Activated T-helper 17 cell treated with anti-CD3 and anti-CD28 coated beads, Interleukin-2, amount 50 U/mL, for 72 hours (primary cell): Measurements from ENCODE around the gene GHRHR. TPM values are rescaled to one million over a fixed set of nuclear protein-coding genes. Genes with fewer than 3 reads are reported as not detected.

Source experiments
- ATAC-seq: fragments of 150-1000 bp; cut with Tn5 transposase; replicated peaks from 2 replicates; pipeline ENCODE4 v1.10.0; 2021; ENCODE audit warnings: mild to moderate bottlenecking, moderate library complexity
- H3K27ac Mint-ChIP-seq: one replicate; pipeline ENCODE4 v1.8.0; 2022; ENCODE audit warnings: mixed read lengths
- H3K27me3 Mint-ChIP-seq: one replicate; pipeline ENCODE4 v1.8.0; 2022; ENCODE audit warnings: mixed read lengths
- H3K36me3 Mint-ChIP-seq: one replicate; pipeline ENCODE4 v1.8.0; 2022; ENCODE audit warnings: low read depth, mild to moderate bottlenecking, mixed read lengths
- H3K4me1 Mint-ChIP-seq: one replicate; pipeline ENCODE4 v1.8.0; 2022; ENCODE audit warnings: mixed read lengths
- H3K4me3 Mint-ChIP-seq: one replicate; pipeline ENCODE4 v1.8.0; 2022; ENCODE audit warnings: mild to moderate bottlenecking, mixed read lengths
- H3K9me3 Mint-ChIP-seq: one replicate; pipeline ENCODE4 v1.8.0; 2022; ENCODE audit warnings: mixed read lengths
- total RNA-seq, 2 donors: library from RNA; stranded (reverse); gene quantifications; one replicate each; pipeline ENCODE4 v1.2.3, GENCODE V29; 2022

GHRHR gene
- total RNA-seq, 2 donors from 2014 or later: not detected

GRCh38 chr7:30923774-30924413 is 39.9 kb upstream of the GHRHR start:
- no peak for ATAC-seq

GRCh38 chr7:30924624-30925023 is 39.1 kb upstream of the GHRHR start:
- Mint-ChIP-seq H3K4me3 (no peak overlapping the region), H3K36me3 (no peaks in the 10 kb centered on the region), H3K27ac (no peak overlapping the region), H3K4me1 (no peaks in the 10 kb centered on the region), H3K27me3 (no peaks in the 10 kb centered on the region), H3K9me3 (no peaks in the 10 kb centered on the region)
- ATAC-seq: no peak

More at GRCh38 chr7:30923774-30924413, 39.9 kb upstream of the GHRHR start:
- H3K9me3 Mint-ChIP-seq: no peaks in the 10 kb centered on the region
- H3K4me3 Mint-ChIP-seq: no peak overlapping the region
- no peak overlapping the region for H3K27ac Mint-ChIP-seq
- no peaks in the 10 kb centered on the region for H3K36me3 Mint-ChIP-seq
- H3K27me3 Mint-ChIP-seq: no peaks in the 10 kb centered on the region
- no peaks in the 10 kb centered on the region for H3K4me1 Mint-ChIP-seq

DNA sequence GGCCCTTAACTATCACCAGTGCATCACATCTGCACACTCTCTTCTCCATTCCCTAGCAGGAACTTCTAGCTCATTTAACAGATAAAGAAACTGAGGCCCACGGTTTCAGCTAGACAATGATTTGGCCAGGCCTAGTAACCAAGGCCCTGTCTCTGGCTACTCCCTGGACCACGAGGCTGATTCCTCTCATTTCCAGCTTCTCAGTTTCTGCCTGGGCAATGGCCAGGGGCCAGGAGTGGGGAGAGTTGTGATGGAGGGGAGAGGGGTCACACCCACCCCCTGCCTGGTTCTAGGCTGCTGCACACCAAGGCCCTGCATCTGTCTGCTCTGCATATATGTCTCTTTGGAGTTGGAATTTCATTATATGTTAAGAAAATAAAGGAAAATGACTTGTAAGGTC is 38.6 kb upstream of the GHRHR start:
- Mint-ChIP-seq H3K4me3 (no peak overlapping the region), H3K4me1 (no peaks in the 10 kb centered on the region), H3K27ac (no peak overlapping the region), H3K36me3 (no peaks in the 10 kb centered on the region), H3K27me3 (no peaks in the 10 kb centered on the region), H3K9me3 (no peaks in the 10 kb centered on the region)
- ATAC-seq: no peak

- no peak overlapping the region for H3K4me3 Mint-ChIP-seq
- no peak overlapping the region for H3K27ac Mint-ChIP-seq
- ATAC-seq: no peak
- H3K9me3 Mint-ChIP-seq: no peaks in the 10 kb centered on the region
- H3K4me1 Mint-ChIP-seq: no peaks in the 10 kb centered on the region
- H3K27me3 Mint-ChIP-seq: no peaks in the 10 kb centered on the region
- H3K36me3 Mint-ChIP-seq: no peaks in the 10 kb centered on the region
Observed at GRCh38 chr7:30925913-30926312, 37.8 kb upstream of the GHRHR start.

DNA sequence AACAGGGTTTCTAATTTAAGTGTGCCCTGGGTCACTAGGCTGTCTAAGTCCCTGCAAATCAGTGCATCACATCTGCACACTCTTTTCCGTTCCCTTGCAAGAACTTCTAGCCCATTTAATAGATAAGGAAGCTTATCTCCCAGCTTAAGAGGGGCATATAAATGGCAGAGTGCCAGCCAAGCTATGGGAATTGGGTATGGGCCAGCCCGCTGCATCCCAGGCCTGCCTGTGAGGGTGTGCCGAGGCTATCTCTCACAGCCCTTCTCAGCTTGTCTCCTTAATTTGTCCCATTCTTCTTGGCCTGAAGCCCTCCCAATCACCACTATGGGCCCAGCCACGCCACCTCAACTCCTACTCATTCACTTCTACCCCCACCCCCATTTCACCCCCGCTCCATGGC is 37.4 kb upstream of the GHRHR start:
- ATAC-seq: no peak
- Mint-ChIP-seq H3K27ac (no peak overlapping the region), H3K4me3 (no peak overlapping the region), H3K4me1 (no peaks in the 10 kb centered on the region), H3K36me3 (no peaks in the 10 kb centered on the region), H3K27me3 (no peaks in the 10 kb centered on the region), H3K9me3 (no peaks in the 10 kb centered on the region)

DNA sequence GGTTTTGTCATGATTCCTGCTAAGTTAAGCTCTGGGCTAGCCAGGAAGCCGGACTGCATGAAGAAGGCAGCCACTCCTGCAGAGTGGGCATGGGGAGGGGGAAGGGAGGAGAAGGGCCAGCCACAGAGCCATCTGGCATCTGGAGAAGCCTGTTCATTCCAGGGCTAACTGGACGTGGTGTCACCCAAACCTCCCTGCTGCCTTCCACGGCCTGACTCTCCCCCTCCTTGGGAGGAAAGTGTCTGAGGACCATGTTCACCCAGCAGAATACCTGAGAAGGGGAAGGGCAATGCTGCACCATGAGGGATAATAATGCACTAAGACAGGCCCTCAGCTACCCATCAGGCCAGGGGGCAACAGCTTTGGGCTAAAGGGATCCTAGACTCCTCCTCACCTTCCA is 36.7 kb upstream of the GHRHR start:
- ATAC-seq: no peak
- Mint-ChIP-seq H3K4me1 (no peaks in the 10 kb centered on the region), H3K27me3 (no peaks in the 10 kb centered on the region), H3K9me3 (no peaks in the 10 kb centered on the region), H3K36me3 (no peaks in the 10 kb centered on the region), H3K4me3 (no peak overlapping the region), H3K27ac (no peak overlapping the region)

DNA sequence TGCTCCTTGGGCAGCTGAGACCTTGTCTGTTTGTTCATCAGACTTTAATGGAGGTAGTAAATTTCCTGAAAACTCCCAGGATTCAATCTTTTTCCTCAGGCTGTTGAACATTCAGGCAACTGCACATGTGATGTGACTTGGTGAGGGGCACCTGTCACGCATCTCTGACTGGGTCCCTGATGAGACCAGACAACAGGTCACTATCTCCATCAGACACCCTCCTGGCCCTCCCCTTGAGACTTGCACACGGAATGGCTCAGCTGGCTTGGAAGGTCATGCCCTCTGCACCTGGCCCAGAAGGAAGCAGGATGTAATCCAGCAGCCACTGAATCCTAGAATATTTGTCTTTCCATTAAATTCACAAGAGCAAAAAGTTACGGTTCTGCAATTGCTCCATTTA is 36.2 kb upstream of the GHRHR start:
- Mint-ChIP-seq H3K27me3 (no peaks in the 10 kb centered on the region), H3K4me3 (no peak overlapping the region), H3K27ac (no peak overlapping the region), H3K4me1 (no peaks in the 10 kb centered on the region), H3K9me3 (no peaks in the 10 kb centered on the region), H3K36me3 (no peaks in the 10 kb centered on the region)
- ATAC-seq: no peak

- no peaks in the 10 kb centered on the region for H3K4me1 Mint-ChIP-seq
- H3K27ac Mint-ChIP-seq: no peak overlapping the region
- no peak overlapping the region for H3K4me3 Mint-ChIP-seq
- H3K27me3 Mint-ChIP-seq: no peaks in the 10 kb centered on the region
- H3K9me3 Mint-ChIP-seq: no peaks in the 10 kb centered on the region
- H3K36me3 Mint-ChIP-seq: no peaks in the 10 kb centered on the region
- ATAC-seq: no peak
Observed at GRCh38 chr7:30928254-30928872, 35.4 kb upstream of the GHRHR start.

GRCh38 chr7:30929686-30930085 is 34.1 kb upstream of the GHRHR start:
- no peaks in the 10 kb centered on the region for H3K4me1 Mint-ChIP-seq
- no peaks in the 10 kb centered on the region for H3K36me3 Mint-ChIP-seq
- H3K27ac Mint-ChIP-seq: no peak overlapping the region
- ATAC-seq: no peak
- H3K9me3 Mint-ChIP-seq: no peaks in the 10 kb centered on the region
- no peak overlapping the region for H3K4me3 Mint-ChIP-seq
- no peaks in the 10 kb centered on the region for H3K27me3 Mint-ChIP-seq

- H3K4me3 Mint-ChIP-seq: no peak overlapping the region
- no peak overlapping the region for H3K27ac Mint-ChIP-seq
- no peaks in the 10 kb centered on the region for H3K36me3 Mint-ChIP-seq
- H3K9me3 Mint-ChIP-seq: no peaks in the 10 kb centered on the region
- no peaks in the 10 kb centered on the region for H3K27me3 Mint-ChIP-seq
- no peak for ATAC-seq
- no peaks in the 10 kb centered on the region for H3K4me1 Mint-ChIP-seq
Observed at GRCh38 chr7:30930621-30931020, 33.1 kb upstream of the GHRHR start.

- Mint-ChIP-seq H3K27ac (no peak overlapping the region), H3K27me3 (no peaks in the 10 kb centered on the region), H3K36me3 (no peaks in the 10 kb centered on the region), H3K9me3 (no peaks in the 10 kb centered on the region), H3K4me3 (no peak overlapping the region), H3K4me1 (no peaks in the 10 kb centered on the region)
- ATAC-seq: no peak
Observed at GRCh38 chr7:30931161-30931928, 32.4 kb upstream of the GHRHR start.

DNA sequence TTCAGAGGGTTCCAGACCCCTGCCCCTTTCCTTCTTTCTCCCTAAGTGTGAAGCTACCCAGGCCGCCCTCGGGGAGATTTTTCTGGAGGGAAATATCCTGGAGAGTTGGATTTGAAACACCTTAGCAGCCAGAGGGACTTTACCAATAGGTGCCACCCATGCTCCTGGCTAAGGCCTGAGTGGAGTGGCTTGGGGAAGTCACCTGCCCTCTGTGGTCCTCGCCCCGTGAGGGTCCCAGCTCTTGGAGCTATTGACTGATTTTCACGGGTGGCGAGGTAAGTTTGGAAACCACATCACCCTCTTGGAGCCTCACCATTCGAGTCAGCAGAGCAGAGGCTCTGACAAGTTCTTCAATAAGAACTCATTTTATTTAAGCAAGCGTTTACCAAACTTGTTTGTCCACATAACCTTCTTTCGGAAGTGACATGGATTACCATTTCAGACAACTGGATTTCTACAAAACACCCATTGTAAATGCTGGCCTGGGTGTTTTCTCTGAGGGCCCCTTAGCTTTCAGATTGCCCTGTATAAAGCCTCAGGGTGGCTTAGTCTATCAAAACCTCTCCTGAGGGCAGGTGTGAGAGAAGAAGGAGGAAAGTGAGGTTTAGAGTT is 31.7 kb upstream of the GHRHR start:
- no peaks in the 10 kb centered on the region for H3K9me3 Mint-ChIP-seq
- H3K4me1 Mint-ChIP-seq: no peaks in the 10 kb centered on the region
- H3K36me3 Mint-ChIP-seq: no peaks in the 10 kb centered on the region
- H3K4me3 Mint-ChIP-seq: no peak overlapping the region
- no peaks in the 10 kb centered on the region for H3K27me3 Mint-ChIP-seq
- no peak for ATAC-seq
- H3K27ac Mint-ChIP-seq: no peak overlapping the region

- Mint-ChIP-seq H3K27me3 (peaks cover 2% of the 10 kb centered on the region), H3K4me1 (no peaks in the 10 kb centered on the region), H3K4me3 (no peak overlapping the region), H3K27ac (no peak overlapping the region), H3K36me3 (no peaks in the 10 kb centered on the region), H3K9me3 (no peaks in the 10 kb centered on the region)
- no peak for ATAC-seq
Observed at GRCh38 chr7:30932562-30932961, 31.2 kb upstream of the GHRHR start.

GRCh38 chr7:30933124-30933974 is 30.4 kb upstream of the GHRHR start:
- no peak overlapping the region for H3K27ac Mint-ChIP-seq
- ATAC-seq: no peak
- H3K4me3 Mint-ChIP-seq: no peak overlapping the region
- peaks cover 6% of the 10 kb centered on the region for H3K27me3 Mint-ChIP-seq
- no peaks in the 10 kb centered on the region for H3K36me3 Mint-ChIP-seq
- no peaks in the 10 kb centered on the region for H3K4me1 Mint-ChIP-seq
- no peaks in the 10 kb centered on the region for H3K9me3 Mint-ChIP-seq
